ENCODE measurements around the gene CD36.

- TF ChIP-seq CTCF (IDR thresholded peaks at IDR 0.05; ENCODE audit: low read length): no peak
- TF ChIP-seq EZH2 (IDR thresholded peaks at IDR 0.05; ENCODE audit: borderline replicate concordance, low read length): no peak
Measured at GRCh38 chr7:80675090-80675489, 36.6 kb downstream of the CD36 start.
